Testis (tissue), 3 donors: Measurements from ENCODE around the gene RXYLT1. TPM values are rescaled to one million over a fixed set of nuclear protein-coding genes. Genes with fewer than 3 reads are reported as not detected.
A peak's percentile ranks its signal among the peaks of the same experiment; 100 is the strongest.
"Not testable (repeated sequence)": the region's sequence is repeated elsewhere in the genome, so short reads cannot be mapped to it uniquely, and the experiment has no call there.

Source experiments
- DNase-seq: peaks from one replicate; pipeline ENCODE4 v3.0.0-alpha.2; 2019
- H3K27ac ChIP-seq, 2 donors: fragments of 200-600 bp; sonication (generic); one replicate each; pipeline ENCODE4 v1.5.1; 2019
- H3K27me3 ChIP-seq: fragments of 200-600 bp; sonication (generic); one replicate; pipeline ENCODE4 v1.5.1; 2019
- H3K36me3 ChIP-seq: fragments of 200-600 bp; sonication (generic); one replicate; pipeline ENCODE4 v1.5.1; 2017; ENCODE audit warnings: low read depth; ENCODE audit errors: missing control alignments
- H3K4me1 ChIP-seq: fragments of 200-600 bp; sonication (generic); one replicate; pipeline ENCODE4 v1.5.1; 2019
- H3K4me3 ChIP-seq, 2 donors: fragments of 200-600 bp; sonication (generic); one replicate each; pipeline ENCODE4 v1.5.1; 2017 to 2019
- H3K9me3 ChIP-seq: fragments of 200-600 bp; sonication (generic); one replicate; pipeline ENCODE4 v1.5.1; 2017
- CTCF ChIP-seq, 3 experiments: fragments of 450-650 bp in 2 of 3; fragments of 200-600 bp in 1 of 3; sonication (generic) in 1 of 3; IDR thresholded peaks; one replicate each; pipeline ENCODE4 v1.5.1; 2016 to 2019; ENCODE audit warnings: antibody characterized with exemption in 3 of 3, mild to moderate bottlenecking in 2 of 3, moderate library complexity in 1 of 3
- POLR2A ChIP-seq: fragments of 450-650 bp; IDR thresholded peaks from one replicate; pipeline ENCODE4 v1.6.1; 2017; ENCODE audit warnings: antibody characterized with exemption, mild to moderate bottlenecking, moderate library complexity
- WGBS, 2 donors: methylation state at CpG; one replicate each; pipeline ENCODE4 v1.1.5; 2018; 5-methylcytosine and 5-hydroxymethylcytosine counted together
- intact Hi-C: fragments of 100-400 bp; cut with DNase I; formaldehyde crosslinking; loops from one replicate; pipeline ENCODE4 v1.15.1; 2023; ENCODE audit warnings: low total_unique reads
- polyA plus RNA-seq: library from polyadenylated mRNA; stranded (reverse); fragments of 350-450 nt; fragmentation: Illumina TruSeq; extraction: RNeasy Lipid Tissue Mini Kit (QIAGEN cat#74804); gene quantifications from one replicate; pipeline ENCODE4 v1.2.3, GENCODE V29; 2014; ENCODE audit warnings: low read depth, low replicate concordance; ENCODE audit not compliant: insufficient read depth
- total RNA-seq, 2 donors: library from RNA; depleted of rRNA; stranded (reverse); fragments of >200 nt; gene quantifications; one replicate each; pipeline ENCODE4 v1.2.3, GENCODE V29; 2016

The RXYLT1 gene
- total and polyA plus RNA-seq, 3 donors from 2014 or later: 28.2 to 33.5 (median 29.2) TPM

GRCh38 chr12:63836046-63836445 is 56.3 kb downstream of the RXYLT1 start:
- Histone ChIP-seq H3K27ac (no peak overlapping the region), H3K9me3 (no peaks in the 10 kb centered on the region), H3K4me1 (no peaks in the 10 kb centered on the region), H3K27me3 (no peaks in the 10 kb centered on the region), H3K36me3 (no peaks in the 10 kb centered on the region), H3K4me3 (no peak overlapping the region)
- WGBS, 2 donors: 71 to 73% methylated on average over 2 of the region's 2 CpGs
- TF ChIP-seq CTCF (IDR thresholded peaks at IDR 0.05) (no peak), POLR2A (no peak)
- DNase-seq: no peak
- intact Hi-C loops: loop anchor here (10.0 kb wide), 1 partner anchor 419 kb away; no protein-coding TSS in a partner anchor

GRCh38 chr12:63836936-63837335 is 57.2 kb downstream of the RXYLT1 start:
- TF ChIP-seq CTCF (IDR thresholded peaks at IDR 0.05) (no peak), POLR2A (no peak)
- Histone ChIP-seq H3K4me3 (no peak overlapping the region), H3K27ac (no peak overlapping the region), H3K9me3 (no peaks in the 10 kb centered on the region), H3K27me3 (no peaks in the 10 kb centered on the region), H3K4me1 (no peaks in the 10 kb centered on the region), H3K36me3 (no peaks in the 10 kb centered on the region)
- intact Hi-C loops: loop anchor here (10.0 kb wide), 1 partner anchor 418 kb away; no protein-coding TSS in a partner anchor
- DNase-seq: no peak
- WGBS, 2 donors: 92 to 95% methylated on average over 3 of the region's 3 CpGs

- Histone ChIP-seq H3K4me3 (no peak overlapping the region), H3K4me1 (no peaks in the 10 kb centered on the region), H3K27ac (no peak overlapping the region), H3K36me3 (no peaks in the 10 kb centered on the region), H3K27me3 (no peaks in the 10 kb centered on the region), H3K9me3 (no peaks in the 10 kb centered on the region)
- no peak for DNase-seq
- TF ChIP-seq POLR2A (no peak), CTCF (IDR thresholded peaks at IDR 0.05) (no peak)
- intact Hi-C loops: loop anchor here (10.0 kb wide), 1 partner anchor 416 kb away; no protein-coding TSS in a partner anchor
- 86 to 96% methylated on average over 9 of the region's 9 CpGs for WGBS, 2 donors
Measured at GRCh38 chr12:63838411-63838810, 58.7 kb downstream of the RXYLT1 start.

- H3K27me3 ChIP-seq: no peaks in the 10 kb centered on the region
- no peak overlapping the region for H3K27ac ChIP-seq
- intact Hi-C loops: loop anchor here (10.0 kb wide), 1 partner anchor 344 kb away; no protein-coding TSS in a partner anchor
- WGBS, 2 donors: 48 to 62% methylated on average over 3 of the region's 3 CpGs
- TF ChIP-seq POLR2A (no peak), CTCF (IDR thresholded peaks at IDR 0.05) (no peak)
- H3K9me3 ChIP-seq: no peaks in the 10 kb centered on the region
- no peaks in the 10 kb centered on the region for H3K4me1 ChIP-seq
- no peak for DNase-seq
- no peaks in the 10 kb centered on the region for H3K36me3 ChIP-seq
- no peak overlapping the region for H3K4me3 ChIP-seq
Measured at GRCh38 chr12:63841011-63841410, 61.3 kb downstream of the RXYLT1 start.

GRCh38 chr12:63841571-63841970 is 61.9 kb downstream of the RXYLT1 start:
- Histone ChIP-seq H3K4me3 (no peak overlapping the region), H3K27ac (no peak overlapping the region), H3K4me1 (peaks cover 3% of the 10 kb centered on the region), H3K27me3 (no peaks in the 10 kb centered on the region), H3K9me3 (no peaks in the 10 kb centered on the region), H3K36me3 (no peaks in the 10 kb centered on the region)
- no peak for TF ChIP-seq CTCF (IDR thresholded peaks at IDR 0.05)
- TF ChIP-seq POLR2A: no peak
- DNase-seq: no peak
- 42 to 59% methylated on average over 4 of the region's 4 CpGs for WGBS, 2 donors
- intact Hi-C loops: loop anchor here (10.0 kb wide), 1 partner anchor 343 kb away; no protein-coding TSS in a partner anchor

- H3K27me3 ChIP-seq, H3K9me3 ChIP-seq, DNase-seq, H3K4me1 ChIP-seq, H3K27ac ChIP-seq, H3K36me3 ChIP-seq: not testable (repeated sequence)
- peak overlapping the region; percentile 82 to 94 for H3K4me3 ChIP-seq
- WGBS, 2 donors: 70 to 76% methylated on average over 17 of the region's 17 CpGs
- intact Hi-C loops: loop anchor here (10.0 kb wide), 1 partner anchor 342 kb away; no protein-coding TSS in a partner anchor
Measured at GRCh38 chr12:63842750-63843149, 63.0 kb downstream of the RXYLT1 start.
